ENCODE measurements around the gene WDR27. TPM values are rescaled to one million over a fixed set of nuclear protein-coding genes. Genes with fewer than 3 reads are reported as not detected.

Gene WDR27
- total RNA-seq, 4 donors from 2014 or later = 23.1 to 101 (median 75.8) TPM

- DNase-seq = no peak
- TF ChIP-seq POLR2A (IDR thresholded peaks at IDR 0.05) = no peak
- TF ChIP-seq CTCF (IDR thresholded peaks at IDR 0.05) = no peak
- H3K36me3 ChIP-seq = no peaks in the 10 kb centered on the region
- no peaks in the 10 kb centered on the region for H3K4me1 ChIP-seq
- H3K9me3 ChIP-seq = peaks cover 0 to 14% (median 4%) of the 10 kb centered on the region in 4 donors
- no peak overlapping the region for H3K27ac ChIP-seq
- H3K4me3 ChIP-seq = no peak overlapping the region
- H3K27me3 ChIP-seq = no peaks in the 10 kb centered on the region
Measured at GRCh38 chr6:169426611-169427010, 275.2 kb downstream of the WDR27 start.

GRCh38 chr6:169425628-169426370 is 276.0 kb downstream of the WDR27 start:
- Histone ChIP-seq H3K36me3 (no peaks in the 10 kb centered on the region), H3K27me3 (no peaks in the 10 kb centered on the region), H3K27ac (no peak overlapping the region), H3K4me3 (no peak overlapping the region), H3K9me3 (peaks cover 0 to 6% (median 1%) of the 10 kb centered on the region in 4 donors), H3K4me1 (no peaks in the 10 kb centered on the region)
- TF ChIP-seq CTCF (IDR thresholded peaks at IDR 0.05) = no peak
- no peak for TF ChIP-seq POLR2A (IDR thresholded peaks at IDR 0.05)
- DNase-seq = no peak

GRCh38 chr6:169424821-169425240 is 277.0 kb downstream of the WDR27 start:
- H3K9me3 ChIP-seq = no peaks in the 10 kb centered on the region
- no peak overlapping the region for H3K4me3 ChIP-seq
- no peaks in the 10 kb centered on the region for H3K27me3 ChIP-seq
- TF ChIP-seq CTCF (IDR thresholded peaks at IDR 0.05) (no peak), POLR2A (IDR thresholded peaks at IDR 0.05) (no peak)
- H3K27ac ChIP-seq = peak overlapping the region in 1 of 4 donors; percentile 12
- no peaks in the 10 kb centered on the region for H3K4me1 ChIP-seq
- H3K36me3 ChIP-seq = no peaks in the 10 kb centered on the region
- no peak for DNase-seq

- Histone ChIP-seq H3K4me3 (no peak overlapping the region), H3K9me3 (no peaks in the 10 kb centered on the region), H3K4me1 (no peaks in the 10 kb centered on the region), H3K27me3 (no peaks in the 10 kb centered on the region), H3K36me3 (no peaks in the 10 kb centered on the region), H3K27ac (no peak overlapping the region)
- TF ChIP-seq CTCF (IDR thresholded peaks at IDR 0.05) = no peak
- no peak for TF ChIP-seq POLR2A (IDR thresholded peaks at IDR 0.05)
- no peak for DNase-seq
Measured at GRCh38 chr6:169424149-169424804, 277.6 kb downstream of the WDR27 start.

GRCh38 chr6:169421586-169422264 is 280.1 kb downstream of the WDR27 start:
- TF ChIP-seq POLR2A (IDR thresholded peaks at IDR 0.05) (no peak), CTCF (IDR thresholded peaks at IDR 0.05) (no peak)
- Histone ChIP-seq H3K27ac (no peak overlapping the region), H3K9me3 (no peaks in the 10 kb centered on the region), H3K36me3 (no peaks in the 10 kb centered on the region), H3K4me1 (no peaks in the 10 kb centered on the region), H3K4me3 (no peak overlapping the region), H3K27me3 (no peaks in the 10 kb centered on the region)
- no peak for DNase-seq
